Left forelimb (tissue), 1 donor: ENCODE results near the gene ZNF146.
"Not testable (repeated sequence)": the region's sequence is repeated elsewhere in the genome, so short reads cannot be mapped to it uniquely, and the experiment has no call there.

Experiments used
- DNase-seq: peaks from one replicate; pipeline ENCODE4 v3.0.0-alpha.2; 2018; ENCODE audit warnings: low spot score

ZNF146 gene

GRCh38 chr19:36214386-36215275 is at the start of gene ZNF146, which contains the start of gene ZNF565:
Gene ZNF146, plus strand, starts transcription at chr19:36215106. Its CDS starts 21,335 bp downstream, at chr19:36236441.
Gene ZNF565, minus strand, starts transcription at chr19:36214665. Its CDS starts 12,680 bp downstream, at chr19:36201985.
- DNase-seq: peak; percentile 97

GRCh38 chr19:36169084-36169760 is 45.7 kb upstream of the ZNF146 start:
- no peak for DNase-seq

- DNase-seq: no peak
Observed at GRCh38 chr19:36172852-36173251, 42.1 kb upstream of the ZNF146 start.

- DNase-seq: not testable (repeated sequence)
Observed at GRCh38 chr19:36173846-36174245, 41.1 kb upstream of the ZNF146 start.

GRCh38 chr19:36179077-36179476 is 35.8 kb upstream of the ZNF146 start:
- DNase-seq: not testable (repeated sequence)

GRCh38 chr19:36182612-36183244 is 32.2 kb upstream of the ZNF146 start:
- no peak for DNase-seq

- DNase-seq: no peak
Observed at GRCh38 chr19:36183245-36183628, 31.7 kb upstream of the ZNF146 start.

- not testable (repeated sequence) for DNase-seq
Observed at GRCh38 chr19:36186722-36187121, 28.2 kb upstream of the ZNF146 start.

GRCh38 chr19:36196249-36196648 is 18.7 kb upstream of the ZNF146 start:
- no peak for DNase-seq

GRCh38 chr19:36198119-36198518 is 16.8 kb upstream of the ZNF146 start:
- no peak for DNase-seq

- DNase-seq: no peak
Observed at GRCh38 chr19:36201684-36202083, 13.2 kb upstream of the ZNF146 start.

GRCh38 chr19:36203293-36203692 is 11.6 kb upstream of the ZNF146 start:
- DNase-seq: no peak

GRCh38 chr19:36207605-36208252 is 7.2 kb upstream of the ZNF146 start:
- DNase-seq: no peak

GRCh38 chr19:36209372-36209771 is 5.5 kb upstream of the ZNF146 start:
- DNase-seq: no peak

- no peak for DNase-seq
Observed at GRCh38 chr19:36210497-36210896, 4.4 kb upstream of the ZNF146 start.

- no peak for DNase-seq
Observed at GRCh38 chr19:36212895-36213294, 2.0 kb upstream of the ZNF146 start.

- DNase-seq: no peak
Observed at GRCh38 chr19:36215276-36216123, 594 bp downstream of the ZNF146 start.

- DNase-seq: no peak
Observed at GRCh38 chr19:36221474-36221873, 6.6 kb downstream of the ZNF146 start.

GRCh38 chr19:36222503-36222902 is 7.6 kb downstream of the ZNF146 start:
- DNase-seq: no peak

- no peak for DNase-seq
Observed at GRCh38 chr19:36225219-36225892, 10.4 kb downstream of the ZNF146 start.

GRCh38 chr19:36233626-36234025 is 18.7 kb downstream of the ZNF146 start:
- DNase-seq: not testable (repeated sequence)
